Measurements from ENCODE around the gene MYBPC2.

- TF ChIP-seq CTCF (IDR thresholded peaks at IDR 0.05) (no peak), POLR2A (IDR thresholded peaks at IDR 0.05) (no peak)
Observed at GRCh38 chr19:50475101-50475568, 42.4 kb downstream of the MYBPC2 start.

Measured in tibial nerve (tissue), 3 donors.